Endodermal cell (in vitro differentiated cells): ENCODE data around the gene BARX2. TPM values are rescaled to one million over a fixed set of nuclear protein-coding genes. Genes with fewer than 3 reads are reported as not detected.

Experiments
- DNase-seq: peaks from one replicate; pipeline ENCODE4 v3.0.0-alpha.2; 2017
- H3K27ac ChIP-seq: 2 replicates; pipeline ENCODE4 v1.5.1; 2013; ENCODE audit warnings: mild to moderate bottlenecking, low read depth, low read length, moderate library complexity
- H3K27me3 ChIP-seq: 2 replicates; pipeline ENCODE4 v1.6.1; 2013; ENCODE audit warnings: mild to moderate bottlenecking, low read length, moderate library complexity; ENCODE audit not compliant: insufficient read depth, control insufficient read depth, poor library complexity, severe bottlenecking
- H3K36me3 ChIP-seq: 2 replicates; pipeline ENCODE4 v1.7.0; 2013; ENCODE audit warnings: mild to moderate bottlenecking, low read length, moderate library complexity; ENCODE audit not compliant: control insufficient read depth, insufficient read depth
- H3K4me1 ChIP-seq: one replicate; pipeline ENCODE4 v1.7.0; 2013; ENCODE audit warnings: low read length; ENCODE audit not compliant: control insufficient read depth, insufficient read depth
- H3K4me3 ChIP-seq: 2 replicates; pipeline ENCODE4 v1.5.1; 2013; ENCODE audit warnings: mild to moderate bottlenecking, low read length, moderate library complexity
- H3K9ac ChIP-seq: 2 replicates; pipeline ENCODE4 v1.6.1; 2013; ENCODE audit warnings: mild to moderate bottlenecking, low read length, moderate library complexity; ENCODE audit not compliant: poor library complexity, severe bottlenecking; ENCODE audit errors: extremely low read depth
- H3K9me3 ChIP-seq: 2 replicates; pipeline ENCODE4 v1.6.1; 2013; ENCODE audit warnings: mild to moderate bottlenecking, low read length, moderate library complexity; ENCODE audit not compliant: control insufficient read depth
- H3K27ac Mint-ChIP-seq: 2 replicates; pipeline ENCODE4 v1.8.0; 2020; ENCODE audit warnings: mixed read lengths
- H3K27me3 Mint-ChIP-seq: 2 replicates; pipeline ENCODE4 v1.8.0; 2021; ENCODE audit warnings: mild to moderate bottlenecking, mixed read lengths; ENCODE audit not compliant: insufficient read depth
- H3K36me3 Mint-ChIP-seq: 2 replicates; pipeline ENCODE4 v1.8.0; 2020; ENCODE audit warnings: low read depth, mixed read lengths
- H3K4me1 Mint-ChIP-seq: 2 replicates; pipeline ENCODE4 v1.8.0; 2020; ENCODE audit warnings: mixed read lengths
- H3K4me3 Mint-ChIP-seq: 2 replicates; pipeline ENCODE4 v1.8.0; 2020; ENCODE audit warnings: mild to moderate bottlenecking, moderate library complexity, mixed read lengths
- H3K9me3 Mint-ChIP-seq: 2 replicates; pipeline ENCODE4 v1.8.0; 2020; ENCODE audit warnings: mild to moderate bottlenecking, mixed read lengths
- WGBS, 2 experiments: methylation state at CpG; one replicate each; pipeline versions ENCODE4 v1.1.5 to v1.1.7; 2013; ENCODE audit warnings: missing lambda C conversion rate in 2 of 2, mixed read lengths in 1 of 2; ENCODE audit not compliant: insufficient coverage in 1 of 2, insufficient read length in 1 of 2; 5-methylcytosine and 5-hydroxymethylcytosine counted together
- total RNA-seq, 2 donors: library from RNA; stranded (reverse); fragmentation: NEBNext Ultra II Directional in 1 of 2; extraction: Animal tissue kit (Norgen Biotek cat#: 25700) in 1 of 2; gene quantifications; 2 replicates in 1 of 2; 3 replicates in 1 of 2; pipeline ENCODE4 v1.2.1, GENCODE V29; 2021
- TF ChIP-seq, protein P1 (sequence below): fragments of 200-600 bp; sonication (generic); conservative IDR thresholded peaks from 2 replicates; pipeline ENCODE4 v1.5.0; 2021; ENCODE audit warnings: antibody characterized with exemption, mild to moderate bottlenecking

Gene BARX2
- total RNA-seq, 2 donors from 2014 or later = not detected

DNA sequence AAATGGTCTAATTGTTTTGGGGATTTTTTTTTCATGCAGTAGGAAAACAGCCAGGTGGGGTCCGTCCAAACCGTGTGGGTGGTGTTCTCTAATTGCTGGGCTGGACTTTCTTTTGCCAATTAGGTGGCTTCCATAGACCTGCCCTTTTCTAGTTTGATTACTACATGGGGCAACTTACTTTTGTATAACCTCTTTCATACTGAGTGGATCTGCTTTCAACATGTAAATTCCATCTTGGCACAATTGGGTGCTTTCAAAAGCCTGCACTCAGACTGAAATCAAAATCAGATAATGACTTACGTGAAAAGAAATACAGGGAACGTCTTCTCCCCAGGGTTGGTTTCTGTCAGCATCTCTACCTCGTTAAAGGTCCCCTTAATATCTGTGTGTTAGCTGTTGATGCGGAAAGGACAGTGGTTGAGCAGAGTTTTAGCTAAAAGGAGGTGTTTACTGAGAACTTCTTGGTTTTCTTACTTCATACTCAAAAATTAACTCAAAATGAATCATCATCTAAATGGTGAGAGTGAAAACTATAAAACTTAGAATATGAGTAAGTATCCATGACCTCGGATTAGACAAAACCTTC, 72.1 kb downstream of the BARX2 start:
- Histone ChIP-seq H3K4me1 (no peaks in the 10 kb centered on the region), H3K36me3 (no peaks in the 10 kb centered on the region), H3K27ac (no peak overlapping the region), H3K9me3 (no peaks in the 10 kb centered on the region), H3K9ac (no peak overlapping the region), H3K27me3 (no peaks in the 10 kb centered on the region), H3K4me3 (no peak overlapping the region)
- Mint-ChIP-seq H3K27me3 (no peaks in the 10 kb centered on the region), H3K4me3 (no peak overlapping the region), H3K27ac (no peak overlapping the region), H3K9me3 (peaks cover 11% of the 10 kb centered on the region), H3K4me1 (peaks cover 8% of the 10 kb centered on the region), H3K36me3 (no peaks in the 10 kb centered on the region)
- WGBS, 2 experiments = 92 to 100% methylated on average over 2 to 7 of the region's 7 CpGs
- no peak for DNase-seq
- TF ChIP-seq, protein P1, sequence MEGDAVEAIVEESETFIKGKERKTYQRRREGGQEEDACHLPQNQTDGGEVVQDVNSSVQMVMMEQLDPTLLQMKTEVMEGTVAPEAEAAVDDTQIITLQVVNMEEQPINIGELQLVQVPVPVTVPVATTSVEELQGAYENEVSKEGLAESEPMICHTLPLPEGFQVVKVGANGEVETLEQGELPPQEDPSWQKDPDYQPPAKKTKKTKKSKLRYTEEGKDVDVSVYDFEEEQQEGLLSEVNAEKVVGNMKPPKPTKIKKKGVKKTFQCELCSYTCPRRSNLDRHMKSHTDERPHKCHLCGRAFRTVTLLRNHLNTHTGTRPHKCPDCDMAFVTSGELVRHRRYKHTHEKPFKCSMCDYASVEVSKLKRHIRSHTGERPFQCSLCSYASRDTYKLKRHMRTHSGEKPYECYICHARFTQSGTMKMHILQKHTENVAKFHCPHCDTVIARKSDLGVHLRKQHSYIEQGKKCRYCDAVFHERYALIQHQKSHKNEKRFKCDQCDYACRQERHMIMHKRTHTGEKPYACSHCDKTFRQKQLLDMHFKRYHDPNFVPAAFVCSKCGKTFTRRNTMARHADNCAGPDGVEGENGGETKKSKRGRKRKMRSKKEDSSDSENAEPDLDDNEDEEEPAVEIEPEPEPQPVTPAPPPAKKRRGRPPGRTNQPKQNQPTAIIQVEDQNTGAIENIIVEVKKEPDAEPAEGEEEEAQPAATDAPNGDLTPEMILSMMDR = no peak

DNA sequence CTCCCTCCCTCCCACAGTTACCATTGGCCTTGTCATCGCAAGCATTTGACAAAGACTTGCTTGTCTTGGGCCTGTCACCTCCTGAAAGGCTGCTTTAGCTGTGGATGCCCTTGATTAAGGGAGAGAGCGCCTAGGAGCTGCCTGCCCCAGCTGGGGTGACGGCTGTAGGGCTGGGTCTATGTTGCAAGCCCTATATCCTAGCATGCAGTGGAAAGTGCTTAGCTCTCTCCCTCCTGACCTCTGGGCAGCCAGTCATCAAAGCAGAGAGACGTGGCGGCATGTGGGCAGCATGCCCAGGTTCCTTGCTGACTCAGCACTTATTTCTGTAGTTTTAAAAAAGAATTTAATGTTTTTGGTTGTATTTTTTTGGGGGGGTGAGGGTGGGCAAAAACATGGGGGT, 75.9 kb downstream of the BARX2 start:
- no peaks in the 10 kb centered on the region for H3K36me3 ChIP-seq
- H3K27me3 ChIP-seq = no peaks in the 10 kb centered on the region
- Mint-ChIP-seq H3K4me1 (peaks cover 17% of the 10 kb centered on the region), H3K27ac (no peak overlapping the region), H3K36me3 (no peaks in the 10 kb centered on the region), H3K4me3 (no peak overlapping the region), H3K27me3 (peaks cover 2% of the 10 kb centered on the region), H3K9me3 (peaks cover 15% of the 10 kb centered on the region)
- H3K27ac ChIP-seq = no peak overlapping the region
- H3K4me3 ChIP-seq = no peak overlapping the region
- no peaks in the 10 kb centered on the region for H3K4me1 ChIP-seq
- 78 to 94% methylated on average over 2 to 5 of the region's 5 CpGs for WGBS, 2 experiments
- no peaks in the 10 kb centered on the region for H3K9me3 ChIP-seq
- DNase-seq = no peak
- TF ChIP-seq, protein P1 = no peak
- no peak overlapping the region for H3K9ac ChIP-seq

DNA sequence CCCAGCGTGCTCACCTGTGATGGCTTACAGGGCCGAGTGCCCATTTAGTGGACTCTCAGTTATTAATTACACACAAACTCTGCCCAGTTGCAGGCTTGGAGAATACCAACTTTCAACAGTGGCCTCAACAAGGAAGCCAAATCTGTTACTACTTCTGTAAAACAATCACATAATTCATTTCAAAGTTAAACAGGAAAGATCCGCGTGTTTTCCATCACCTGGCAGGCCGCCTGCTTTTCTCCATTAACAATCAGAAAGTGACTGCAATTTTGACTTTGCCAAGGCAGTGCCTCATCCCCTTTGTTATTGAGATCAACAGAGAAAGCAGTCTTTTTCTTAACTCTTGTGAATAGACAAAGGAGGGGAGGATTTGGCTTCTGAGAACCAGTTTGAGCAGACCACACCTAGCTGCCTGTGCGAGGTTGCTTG, 77.7 kb downstream of the BARX2 start:
- Mint-ChIP-seq H3K36me3 (no peaks in the 10 kb centered on the region), H3K27me3 (peaks cover 2% of the 10 kb centered on the region), H3K9me3 (peaks cover 6% of the 10 kb centered on the region), H3K4me3 (no peak overlapping the region), H3K4me1 (peaks cover 21% of the 10 kb centered on the region), H3K27ac (no peak overlapping the region)
- Histone ChIP-seq H3K4me3 (no peak overlapping the region), H3K9me3 (no peaks in the 10 kb centered on the region), H3K4me1 (peaks cover 3% of the 10 kb centered on the region), H3K36me3 (no peaks in the 10 kb centered on the region), H3K27ac (no peak overlapping the region), H3K27me3 (no peaks in the 10 kb centered on the region), H3K9ac (no peak overlapping the region)
- DNase-seq = no peak
- TF ChIP-seq, protein P1 = no peak
- WGBS, 2 experiments = 78 to 81% methylated on average over 5 to 6 of the region's 6 CpGs
